ENCODE results near the gene OXSM.

Gene OXSM

GRCh38 chr3:25789596-25790556, at the start of gene OXSM:
OXSM (plus strand) TSS chr3:25790090; CDS start chr3:25791021, 931 bp downstream.
- DNase-seq = peak; percentile 89

- DNase-seq = no peak
Observed at GRCh38 chr3:25744470-25744869, 45.4 kb upstream of the OXSM start.

DNA sequence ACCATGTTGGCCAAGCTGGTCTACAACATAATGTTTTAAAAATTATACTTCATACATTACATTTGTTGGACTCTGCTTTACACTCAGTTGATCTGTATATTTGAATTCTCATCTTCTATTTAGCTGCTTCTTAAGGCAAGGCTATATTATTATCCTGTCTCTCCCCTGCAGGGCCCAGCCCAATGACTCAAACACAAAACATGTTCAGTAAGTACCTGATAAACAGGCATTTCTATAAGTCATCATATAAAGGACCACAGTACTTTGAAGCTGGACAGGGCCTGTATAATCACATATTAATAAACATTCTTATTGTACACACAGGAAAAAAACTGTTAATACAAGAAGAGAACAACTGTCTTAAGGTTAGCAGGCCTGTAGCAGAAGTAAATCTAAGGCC, 42.9 kb upstream of the OXSM start:
- DNase-seq = no peak

DNA sequence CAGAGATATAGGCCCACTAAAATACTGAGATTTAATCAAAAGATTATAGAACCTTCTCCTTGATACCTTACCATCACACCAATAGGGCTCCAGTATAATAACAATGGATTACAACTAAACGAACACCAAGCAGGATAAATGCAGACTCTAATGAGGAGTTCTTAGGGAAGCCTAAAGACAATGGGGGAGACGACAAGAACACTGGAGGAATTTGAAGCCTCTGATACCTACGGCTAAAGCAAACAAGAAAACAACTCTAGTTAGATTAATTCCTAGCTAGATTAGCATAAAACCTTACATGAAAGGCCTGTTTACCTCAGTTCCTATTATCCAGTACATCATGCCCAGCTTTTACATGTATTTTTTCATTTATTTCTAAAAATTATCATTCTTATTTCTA, 41.7 kb upstream of the OXSM start:
- no peak for DNase-seq

GRCh38 chr3:25749031-25749581, 40.8 kb upstream of the OXSM start:
- DNase-seq = no peak

DNA sequence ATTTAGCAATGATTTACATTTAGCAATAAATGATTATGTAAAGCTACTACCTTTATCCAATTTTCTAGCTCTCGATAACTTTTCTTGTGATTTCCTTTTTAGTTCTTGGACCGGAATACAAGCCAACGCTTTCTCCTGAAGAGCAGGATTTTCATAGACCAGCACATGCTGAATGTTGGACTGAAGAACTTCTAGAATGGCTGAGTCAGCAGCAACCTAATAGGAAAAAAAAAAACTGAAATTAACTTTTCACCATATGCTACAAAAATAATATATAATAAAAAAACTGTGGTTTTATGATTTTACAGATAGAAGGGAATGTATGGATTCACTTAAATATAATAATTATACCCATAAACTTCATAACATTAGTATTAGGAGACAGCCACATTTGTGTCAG, 38.8 kb upstream of the OXSM start:
- DNase-seq = no peak

DNA sequence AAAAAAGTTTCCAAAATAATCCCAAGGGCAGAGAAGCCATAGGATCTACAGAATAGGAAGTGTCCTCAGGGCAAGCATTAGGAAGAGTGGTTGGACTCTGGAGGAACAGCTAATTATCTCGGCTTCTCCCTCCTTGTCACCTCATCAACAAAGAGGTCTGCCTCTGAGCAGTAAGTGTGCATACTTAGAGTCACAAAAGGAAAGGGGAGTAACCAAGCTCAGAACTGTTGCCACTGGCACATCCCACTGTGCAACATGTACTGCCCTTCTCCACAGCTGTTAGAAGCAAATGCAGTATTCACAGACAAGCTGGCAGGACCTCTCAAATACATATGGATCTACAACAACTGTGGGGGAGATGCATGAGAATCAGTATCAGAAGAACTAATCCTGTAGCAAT, 38.2 kb upstream of the OXSM start:
- DNase-seq = no peak

DNA sequence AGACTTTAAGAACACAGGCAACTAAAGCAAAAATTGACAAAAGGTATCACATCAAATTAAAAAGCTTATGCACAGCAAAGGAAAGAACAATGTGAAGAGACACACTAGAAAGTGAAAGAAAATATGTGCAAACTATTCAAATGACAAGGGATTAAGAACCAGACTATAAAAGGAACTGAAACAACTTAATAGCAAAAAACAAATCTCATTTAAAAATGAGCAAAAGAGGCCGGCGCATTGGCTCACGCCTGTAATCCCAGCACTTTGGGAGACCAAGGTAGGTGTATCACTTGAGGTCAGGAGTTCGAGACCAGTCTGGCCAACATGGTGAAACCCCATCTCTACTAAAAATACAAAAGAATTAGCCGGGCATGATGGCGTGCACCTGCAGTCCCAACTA, 21.0 kb upstream of the OXSM start:
- DNase-seq = no peak

- DNase-seq = no peak
Observed at GRCh38 chr3:25775936-25776335, 14.0 kb upstream of the OXSM start.

DNA sequence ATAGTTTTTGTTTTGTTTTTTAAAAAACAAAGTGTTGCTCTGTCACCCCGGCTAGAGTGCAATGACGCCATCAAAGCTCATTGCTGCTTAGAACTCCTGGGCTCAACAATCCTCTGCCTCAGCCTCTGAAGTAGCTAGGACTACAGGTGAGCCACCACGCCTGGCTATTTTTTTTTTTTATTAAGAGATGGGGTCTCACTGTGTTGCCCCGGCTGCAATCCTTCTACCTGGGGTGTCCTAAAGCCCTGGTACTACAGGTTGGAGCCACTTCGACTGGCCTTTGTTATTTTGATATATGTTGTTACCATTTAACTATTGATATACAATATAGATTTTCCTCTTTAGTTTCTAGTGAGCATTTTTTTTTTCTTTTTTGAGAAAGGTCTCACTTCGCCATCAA, 9.3 kb upstream of the OXSM start:
- DNase-seq = no peak

DNA sequence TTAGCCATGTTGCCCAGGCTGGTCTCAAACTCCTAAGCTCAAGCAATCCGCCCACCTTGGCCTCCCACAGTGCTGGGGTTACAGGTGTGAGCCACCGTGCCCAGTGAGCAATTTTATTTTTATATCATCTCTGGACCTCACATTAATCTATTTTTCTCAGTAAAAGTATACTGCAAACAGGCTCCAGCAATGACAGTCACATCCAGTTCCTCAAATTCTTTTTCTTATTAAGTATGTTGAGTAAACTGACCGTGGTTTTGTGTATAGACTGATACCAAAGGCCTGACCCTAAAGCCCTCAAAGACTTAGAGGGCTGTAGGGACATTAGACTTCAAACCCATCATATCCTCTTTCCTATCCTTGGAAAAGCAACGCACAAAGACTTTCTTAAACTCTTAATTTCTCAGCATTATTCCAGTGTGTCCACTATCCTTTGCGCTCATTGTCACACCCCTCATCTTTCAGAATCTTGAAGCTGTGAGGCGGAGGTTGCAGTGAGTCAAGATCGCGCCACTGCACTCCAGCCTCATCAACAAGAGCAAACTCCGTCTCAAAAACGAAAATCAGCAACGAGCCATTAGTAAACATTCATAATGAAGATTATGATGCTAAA, 8.6 kb upstream of the OXSM start:
- DNase-seq = no peak

DNA sequence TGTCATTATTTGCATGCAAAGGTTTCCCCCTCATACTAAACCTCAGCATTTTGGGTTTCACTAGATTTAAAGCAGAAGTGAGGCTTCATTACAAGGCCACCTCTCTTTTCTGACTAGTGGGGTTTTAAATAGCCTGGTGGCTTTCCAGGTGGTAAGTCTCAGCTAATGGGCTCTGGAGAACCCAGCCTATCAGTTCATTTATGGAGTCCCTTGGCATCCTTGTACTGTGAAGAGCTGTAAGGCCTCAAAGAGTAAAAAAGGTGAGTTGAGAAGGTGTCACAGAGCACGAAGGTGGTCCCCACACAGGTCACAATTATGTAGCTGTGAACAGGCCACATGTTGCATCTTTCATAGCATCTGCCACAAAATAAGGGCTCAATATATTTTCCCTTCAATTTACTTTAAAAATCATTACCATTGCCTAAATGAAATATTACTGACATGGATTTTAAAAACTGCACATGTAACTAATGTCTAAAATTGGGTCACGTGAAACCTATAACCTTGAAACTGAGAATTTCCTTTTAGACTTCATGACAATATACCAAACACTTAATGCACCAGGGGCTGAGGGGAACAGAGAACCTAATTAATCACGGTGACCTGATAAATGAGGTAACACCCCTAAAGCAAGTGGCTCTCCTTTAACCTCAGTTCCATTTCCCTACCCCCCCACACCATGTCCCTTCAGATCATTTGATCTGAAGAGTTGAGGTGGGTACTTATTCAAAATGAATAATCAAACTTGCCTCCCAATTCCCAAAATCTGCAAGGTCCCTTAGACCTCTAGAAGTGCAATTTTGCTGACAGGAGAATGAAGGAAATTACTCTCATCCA, 7.9 kb upstream of the OXSM start:
- DNase-seq = no peak

DNA sequence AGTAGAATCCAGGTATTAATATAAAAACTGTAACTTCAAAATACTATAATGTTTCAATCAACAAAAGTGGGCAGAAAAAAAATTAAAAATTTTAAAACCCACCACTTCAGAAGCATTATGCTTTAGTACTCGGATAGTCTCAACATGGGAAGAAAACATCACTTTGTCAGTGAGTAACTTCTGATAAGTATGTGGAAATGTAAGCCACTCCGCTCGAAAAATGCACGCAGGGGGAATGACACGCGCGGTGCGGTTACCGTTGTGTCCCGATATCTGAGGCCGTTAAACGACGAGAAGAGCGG, 7.3 kb upstream of the OXSM start:
- no peak for DNase-seq

DNA sequence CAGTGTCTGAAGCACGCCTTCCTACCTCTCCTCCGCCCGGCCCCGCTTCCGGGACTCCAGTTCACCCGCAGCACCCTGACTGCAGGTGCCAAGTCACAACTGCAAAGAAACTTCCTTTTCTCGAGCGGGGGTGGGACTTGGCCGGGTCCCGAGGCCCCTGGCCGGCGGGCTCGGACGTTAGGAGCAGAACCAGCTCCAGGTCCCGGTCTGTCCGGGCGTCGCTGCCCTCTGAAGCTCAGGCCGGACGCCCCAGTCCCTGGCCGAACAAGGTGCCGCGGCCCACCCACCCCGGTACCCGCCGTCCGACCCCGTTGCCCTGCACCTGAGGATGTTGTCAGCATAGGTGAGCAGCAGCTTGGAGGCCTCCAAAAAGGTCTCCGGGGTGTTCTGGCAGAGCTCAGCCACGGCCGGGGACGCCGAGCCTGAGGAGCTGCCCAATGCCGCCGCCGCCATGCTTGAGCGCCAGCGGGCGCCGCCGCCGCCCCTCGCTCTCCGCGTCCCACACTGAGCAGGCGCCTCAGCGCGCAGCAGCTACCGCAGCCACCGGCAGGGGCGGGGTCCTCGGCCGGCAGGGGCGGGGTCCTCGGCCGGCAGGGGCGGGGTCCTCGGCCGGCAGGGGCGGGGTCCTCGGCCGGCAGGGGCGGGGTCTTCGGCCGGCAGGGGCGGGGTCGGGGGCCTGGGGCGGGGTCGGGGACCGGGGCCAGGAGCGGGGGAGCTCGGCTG, 6.8 kb upstream of the OXSM start, which contains the start of gene NGLY1:
Gene NGLY1 (minus strand): TSS at position 506 of the 723 bp plus-strand sequence. CDS start 53 bp downstream, at position 453.
- peak; percentile 77 for DNase-seq

DNA sequence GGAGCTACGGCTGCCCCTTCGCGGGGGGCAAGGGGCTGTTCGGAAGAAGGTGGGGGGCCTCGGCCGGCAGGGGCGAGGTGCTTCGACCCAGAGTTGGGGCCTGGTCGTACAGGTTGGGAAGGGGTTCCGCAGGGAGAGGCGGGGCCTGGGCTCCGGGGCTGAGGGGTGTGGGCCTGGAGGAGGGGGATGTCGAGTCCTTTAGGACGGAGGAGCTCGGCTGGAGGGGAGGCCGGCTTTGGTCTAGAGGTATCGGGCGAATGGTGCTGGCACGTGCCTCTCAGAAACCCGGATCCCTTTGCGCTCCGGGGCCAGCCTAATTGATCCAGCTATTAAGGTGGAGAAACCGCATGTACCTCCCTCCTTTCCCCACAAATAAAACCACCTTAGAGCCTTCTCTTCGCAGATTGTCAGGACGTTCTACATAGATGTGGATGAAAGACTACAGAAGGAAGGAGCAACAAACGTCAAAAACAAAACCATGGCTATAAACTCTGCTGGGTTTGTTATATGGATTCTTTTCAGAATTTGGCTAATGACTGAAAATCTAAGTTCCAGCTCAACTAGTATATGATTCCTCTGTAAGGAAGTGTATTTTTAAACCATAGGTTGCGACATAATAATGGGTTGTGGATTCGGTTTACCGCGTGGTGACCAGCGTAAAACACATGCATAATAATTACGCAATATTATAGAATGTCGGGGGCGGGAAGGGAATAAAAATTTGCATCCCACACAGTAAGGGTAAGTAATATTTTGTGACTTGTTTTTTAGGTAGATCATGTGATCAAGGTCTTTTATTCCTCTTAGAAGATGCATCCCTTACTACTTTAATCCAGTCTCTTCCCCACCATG, 6.0 kb upstream of the OXSM start:
- DNase-seq = no peak

GRCh38 chr3:25784971-25785370, 4.9 kb upstream of the OXSM start:
- no peak for DNase-seq

DNA sequence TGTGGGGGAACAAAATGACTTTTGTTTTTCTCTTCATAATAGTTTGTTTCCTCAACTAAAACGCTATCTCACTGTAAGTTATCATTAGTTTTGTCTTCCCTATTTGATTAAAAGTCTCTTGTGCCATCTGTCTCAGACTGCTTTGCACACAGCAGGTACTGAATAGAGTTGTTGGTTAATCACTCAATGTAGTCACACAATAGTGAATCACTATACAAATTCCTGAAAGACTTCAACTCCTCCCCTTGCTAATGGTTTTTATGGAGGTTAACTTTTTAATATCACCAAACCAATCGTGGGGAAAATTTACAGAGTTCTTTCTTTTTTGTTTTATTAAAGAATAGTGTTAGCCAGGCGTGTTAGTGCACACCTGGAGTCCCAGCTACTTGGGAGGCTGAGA, 4.1 kb upstream of the OXSM start:
- DNase-seq = no peak

DNA sequence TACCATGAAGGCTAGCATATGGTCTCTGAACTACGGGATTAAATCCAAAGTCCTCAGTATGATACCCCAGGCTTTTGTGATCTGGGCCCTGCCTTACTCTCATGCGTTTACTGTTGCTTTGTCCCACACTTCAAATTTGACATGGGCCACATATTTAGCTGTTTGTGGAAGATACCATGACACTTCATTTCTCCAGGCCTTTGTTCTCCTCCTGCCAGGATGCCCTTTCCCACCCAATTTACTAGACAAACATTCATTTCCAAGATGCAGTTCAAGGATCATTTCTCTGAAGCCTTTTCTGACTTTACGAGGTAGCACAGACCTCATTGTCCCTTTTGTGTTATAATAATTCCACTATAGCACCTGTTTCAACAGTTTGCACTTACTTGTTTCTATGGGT, 2.2 kb upstream of the OXSM start:
- DNase-seq = no peak

GRCh38 chr3:25789209-25789595, 688 bp upstream of the OXSM start:
- no peak for DNase-seq

DNA sequence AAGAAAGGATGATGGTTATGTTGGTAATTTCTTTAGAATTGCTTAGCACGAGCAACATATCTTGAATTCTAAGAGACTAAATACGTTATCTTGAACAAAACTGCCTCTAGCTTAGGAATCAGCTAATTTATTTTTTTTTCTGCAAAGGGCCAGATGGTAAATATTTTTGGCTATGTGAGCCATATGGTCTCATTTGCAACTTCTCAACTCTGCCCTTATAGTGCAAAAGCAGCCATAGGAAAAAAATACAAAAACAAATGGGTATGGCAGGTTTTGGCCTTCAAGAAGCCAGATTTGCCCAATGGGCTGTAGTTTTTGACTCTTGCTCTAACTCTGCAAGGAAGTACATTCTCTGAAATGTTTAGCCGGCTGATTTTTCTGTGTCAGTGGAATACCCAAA, 11.9 kb downstream of the OXSM start:
- DNase-seq = no peak

- DNase-seq = no peak
Observed at GRCh38 chr3:25803833-25804232, 13.9 kb downstream of the OXSM start.

- DNase-seq = no peak
Observed at GRCh38 chr3:25804676-25805075, 14.8 kb downstream of the OXSM start.
